ENCODE data around the gene LIX1.

GRCh38 chr5:97134634-97135033, 7.8 kb downstream of the LIX1 start:
- TF ChIP-seq CTCF (IDR thresholded peaks at IDR 0.05) (no peak), ZFX (IDR thresholded peaks at IDR 0.05; ENCODE audit: borderline replicate concordance) (no peak)
